HG03280 (cell line): Measurements from ENCODE around the gene DCAF6.
"Not testable (repeated sequence)": the region's sequence is repeated elsewhere in the genome, so short reads cannot be mapped to it uniquely, and the experiment has no call there.

Experiments used
- ATAC-seq: cut with Tn5 transposase; IDR thresholded peaks from one replicate; pipeline ENCODE4 v1.9.1; 2021; ENCODE audit warnings: mild to moderate bottlenecking, moderate library complexity; ENCODE audit not compliant: unreplicated experiment

DCAF6 gene, protein sequence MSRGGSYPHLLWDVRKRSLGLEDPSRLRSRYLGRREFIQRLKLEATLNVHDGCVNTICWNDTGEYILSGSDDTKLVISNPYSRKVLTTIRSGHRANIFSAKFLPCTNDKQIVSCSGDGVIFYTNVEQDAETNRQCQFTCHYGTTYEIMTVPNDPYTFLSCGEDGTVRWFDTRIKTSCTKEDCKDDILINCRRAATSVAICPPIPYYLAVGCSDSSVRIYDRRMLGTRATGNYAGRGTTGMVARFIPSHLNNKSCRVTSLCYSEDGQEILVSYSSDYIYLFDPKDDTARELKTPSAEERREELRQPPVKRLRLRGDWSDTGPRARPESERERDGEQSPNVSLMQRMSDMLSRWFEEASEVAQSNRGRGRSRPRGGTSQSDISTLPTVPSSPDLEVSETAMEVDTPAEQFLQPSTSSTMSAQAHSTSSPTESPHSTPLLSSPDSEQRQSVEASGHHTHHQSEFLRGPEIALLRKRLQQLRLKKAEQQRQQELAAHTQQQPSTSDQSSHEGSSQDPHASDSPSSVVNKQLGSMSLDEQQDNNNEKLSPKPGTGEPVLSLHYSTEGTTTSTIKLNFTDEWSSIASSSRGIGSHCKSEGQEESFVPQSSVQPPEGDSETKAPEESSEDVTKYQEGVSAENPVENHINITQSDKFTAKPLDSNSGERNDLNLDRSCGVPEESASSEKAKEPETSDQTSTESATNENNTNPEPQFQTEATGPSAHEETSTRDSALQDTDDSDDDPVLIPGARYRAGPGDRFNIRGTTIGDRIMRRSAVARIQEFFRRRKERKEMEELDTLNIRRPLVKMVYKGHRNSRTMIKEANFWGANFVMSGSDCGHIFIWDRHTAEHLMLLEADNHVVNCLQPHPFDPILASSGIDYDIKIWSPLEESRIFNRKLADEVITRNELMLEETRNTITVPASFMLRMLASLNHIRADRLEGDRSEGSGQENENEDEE

DNA sequence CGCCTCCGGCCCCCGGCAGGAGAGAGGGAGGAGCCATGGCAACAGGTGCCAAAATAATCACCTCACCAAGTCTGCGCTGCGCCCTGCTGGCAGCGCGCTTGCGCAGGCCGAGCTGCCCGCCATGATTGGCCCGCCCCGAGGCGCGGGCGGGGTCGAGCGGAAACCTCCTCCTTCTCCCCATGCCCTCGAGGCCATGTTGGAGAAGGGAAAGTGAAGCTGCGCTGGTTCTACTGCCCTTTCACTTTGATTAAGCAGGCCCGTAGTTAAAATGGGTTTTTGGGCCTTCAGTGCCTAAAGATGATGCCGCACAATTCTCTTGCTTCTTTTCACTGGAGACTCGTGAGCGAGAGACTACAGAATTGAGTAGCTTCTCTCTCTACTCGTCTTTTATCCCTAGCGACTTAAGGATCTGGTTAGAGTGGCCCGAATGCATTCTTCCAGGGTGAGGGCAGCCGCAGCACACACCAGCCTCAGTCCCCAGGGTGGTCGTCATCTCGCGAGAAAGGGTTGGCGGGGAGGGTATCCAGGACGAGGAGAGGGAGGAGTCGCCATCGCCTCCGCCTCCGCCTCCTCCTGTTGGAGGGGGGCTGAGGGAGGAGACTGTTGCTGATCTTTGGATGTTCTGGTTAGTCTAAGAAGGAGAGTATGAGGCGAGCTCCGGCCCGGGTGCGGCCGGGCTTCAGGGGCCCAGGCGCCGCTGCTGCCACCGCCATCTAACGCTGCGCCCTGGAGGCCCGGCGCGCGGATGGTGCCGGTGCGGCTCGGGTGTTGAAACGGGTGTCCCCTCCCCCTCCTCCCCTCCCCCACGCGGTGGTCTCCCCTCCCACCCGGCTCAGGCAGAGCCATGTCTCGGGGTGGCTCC lies at the start of gene DCAF6:
DCAF6 (plus strand) TSS at position 616 of the 862 bp plus-strand sequence; CDS start at position 845, 229 bp downstream.
- peak; percentile 78 for ATAC-seq

DNA sequence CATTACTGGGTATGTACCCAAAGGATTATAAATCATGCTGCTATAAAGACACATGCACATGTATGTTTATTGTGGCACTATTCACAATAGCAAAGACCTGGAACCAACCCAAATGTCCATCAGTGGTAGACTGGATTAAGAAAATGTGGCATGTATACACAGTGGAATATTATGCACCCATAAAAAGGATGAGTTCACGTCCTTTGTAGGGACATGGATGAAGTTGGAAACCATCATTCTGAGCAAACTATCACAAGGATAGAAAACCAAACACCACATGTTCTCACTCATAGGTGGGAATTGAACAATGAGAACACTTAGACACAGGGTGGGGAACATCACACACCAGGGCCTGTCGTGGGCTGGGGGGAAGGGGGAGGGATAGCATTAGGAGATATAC lies 49.3 kb upstream of the DCAF6 start:
- not testable (repeated sequence) for ATAC-seq

DNA sequence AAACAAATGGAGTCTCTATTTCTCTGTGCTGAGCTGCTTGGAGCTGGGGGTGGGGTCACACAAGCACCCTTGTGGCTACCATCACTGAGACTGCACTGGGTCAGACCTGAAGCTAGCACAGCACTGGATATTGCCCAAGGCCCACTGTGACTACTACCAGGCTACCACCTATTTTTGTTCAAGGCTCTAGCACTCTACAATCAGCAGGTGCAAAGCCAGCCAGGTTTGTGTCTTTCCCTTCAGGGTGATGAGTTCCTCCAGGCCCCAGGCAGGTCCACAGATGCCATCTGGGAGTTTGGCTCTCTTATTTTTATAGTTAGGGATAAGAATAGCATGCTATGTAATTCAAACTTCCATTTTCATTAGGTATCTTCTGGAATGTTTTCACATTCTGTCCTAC lies 46.1 kb upstream of the DCAF6 start:
- ATAC-seq, result no peak

DNA sequence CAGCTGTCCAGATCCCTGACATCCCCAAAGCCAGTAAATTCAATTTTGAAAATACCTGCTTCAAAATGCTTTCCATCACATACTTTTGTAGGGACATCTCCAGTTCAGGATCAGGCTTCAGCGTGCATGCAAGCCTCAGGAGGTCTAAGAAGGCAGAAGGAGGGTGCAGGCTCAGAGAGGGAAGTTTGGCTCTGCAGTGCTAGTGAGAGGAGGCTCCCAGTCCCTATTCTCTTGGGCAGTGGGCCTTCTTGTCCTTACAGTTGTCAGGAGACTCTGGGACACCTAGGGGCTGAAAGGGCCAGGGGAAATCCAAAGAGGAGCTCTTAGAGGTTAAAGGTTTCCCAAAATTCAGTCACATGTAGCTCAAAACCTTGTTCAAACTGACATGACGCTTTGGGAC lies 42.7 kb upstream of the DCAF6 start:
- no peak for ATAC-seq

DNA sequence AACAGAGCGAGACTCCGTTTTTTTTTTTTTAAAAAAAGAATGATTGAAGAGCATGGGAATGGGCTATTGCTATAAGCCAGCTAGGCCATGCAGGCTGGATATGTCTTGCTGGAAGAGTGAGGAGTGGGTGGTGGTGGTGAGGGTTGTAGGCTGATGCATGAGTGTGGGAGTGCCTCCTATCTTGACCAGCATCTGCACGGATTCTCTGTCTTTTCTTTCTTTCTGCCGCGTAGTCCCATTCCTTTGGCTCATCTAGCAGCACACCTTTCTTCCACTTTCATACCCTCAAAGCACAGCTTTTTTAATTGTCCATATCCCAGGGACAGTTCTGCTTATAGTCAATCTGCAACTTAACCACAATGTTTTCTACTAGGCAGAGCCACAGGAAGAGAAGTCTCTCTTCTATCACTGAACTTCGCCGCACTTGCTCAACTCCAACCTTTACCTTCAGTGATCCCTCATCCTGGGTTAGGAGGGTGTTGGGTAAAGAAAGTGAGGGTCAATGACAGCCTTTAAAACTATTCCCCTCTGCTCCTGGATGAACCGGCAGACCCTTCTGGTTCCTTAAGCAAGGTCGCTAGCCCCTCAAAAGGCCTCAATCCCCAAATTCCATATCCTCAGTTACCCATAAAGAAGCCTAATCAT lies 37.8 kb upstream of the DCAF6 start:
- no peak for ATAC-seq

DNA sequence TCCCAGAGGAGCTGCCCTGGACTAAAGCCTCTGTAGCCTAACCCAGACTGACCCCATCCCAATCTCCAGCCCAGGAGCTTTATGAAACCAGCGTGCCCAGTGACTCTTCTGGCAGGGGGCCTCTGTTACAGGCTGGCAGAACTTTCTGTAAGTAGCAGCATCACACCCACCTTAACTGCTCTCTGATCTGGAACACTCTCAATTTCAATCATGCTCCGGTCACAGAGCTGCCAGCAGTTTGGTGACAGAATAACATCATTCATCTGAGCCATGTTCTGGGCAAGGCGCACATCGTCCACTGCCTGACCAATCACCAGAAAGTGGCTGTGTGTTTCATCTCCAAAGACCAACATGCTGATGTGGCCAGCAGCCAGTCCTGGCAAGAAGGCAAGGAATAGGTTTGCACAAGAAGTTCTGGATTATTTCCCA lies 37.2 kb upstream of the DCAF6 start:
- no peak for ATAC-seq

DNA sequence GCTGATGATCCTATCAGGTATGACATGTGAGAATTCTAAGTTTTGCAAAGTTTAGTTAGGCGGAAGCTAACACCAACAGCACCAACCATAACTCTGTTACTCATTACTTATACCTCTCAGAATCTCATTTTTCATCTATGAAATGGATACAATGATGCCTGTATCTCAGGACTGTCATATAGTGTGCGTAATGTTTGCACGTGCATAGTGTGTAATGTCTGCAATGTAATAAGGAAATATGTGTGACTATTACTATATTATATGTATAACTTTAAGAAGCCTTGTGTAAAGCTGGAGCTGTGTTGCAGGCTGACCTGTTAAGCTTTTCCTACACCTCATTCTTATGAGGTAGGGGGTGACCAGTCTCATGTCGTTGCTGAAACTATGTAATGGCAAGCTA lies 35.6 kb upstream of the DCAF6 start:
- ATAC-seq, result no peak

DNA sequence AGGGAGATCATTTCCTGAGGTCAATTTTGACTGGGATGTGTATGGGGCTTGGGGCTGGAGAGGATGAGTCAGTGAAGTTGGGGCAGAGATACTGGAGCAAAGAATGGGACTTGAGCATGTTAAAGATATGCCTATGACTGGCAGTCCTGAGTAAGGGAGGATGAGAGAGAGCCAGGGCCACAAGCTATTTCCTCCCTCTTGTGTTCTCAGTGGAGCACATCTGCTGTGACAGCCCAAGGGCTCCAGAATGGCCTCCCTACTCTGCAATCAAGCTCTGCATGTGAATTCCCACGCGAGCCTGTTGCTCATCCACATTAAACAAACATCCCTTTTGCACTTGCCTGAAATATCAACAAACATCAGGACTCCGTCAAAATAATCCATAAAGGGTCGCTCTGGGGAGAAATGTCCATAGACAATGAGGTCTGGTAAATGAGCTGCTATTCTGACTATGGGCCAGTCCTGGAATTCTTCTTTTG lies 31.8 kb upstream of the DCAF6 start:
- no peak for ATAC-seq

DNA sequence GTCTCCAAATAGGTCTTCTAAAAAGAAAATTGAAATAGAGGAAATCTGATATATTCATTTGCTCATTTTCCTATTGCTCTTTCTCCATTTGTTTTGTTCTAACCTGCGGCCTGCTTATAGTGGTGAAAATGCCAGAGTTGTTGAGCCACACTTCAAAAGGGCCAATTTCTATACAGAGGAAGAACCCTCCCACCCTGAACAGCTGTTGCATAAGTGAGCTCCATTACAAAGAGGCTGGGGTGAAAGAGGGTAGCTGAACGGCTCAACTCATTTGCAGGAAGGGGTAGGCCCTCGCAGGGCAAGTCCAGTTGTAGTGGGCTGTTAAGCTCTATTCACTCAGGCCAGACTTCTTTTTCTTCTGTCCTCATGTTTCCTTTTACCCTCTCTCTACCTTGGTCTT lies 31.3 kb upstream of the DCAF6 start:
- ATAC-seq, result no peak

DNA sequence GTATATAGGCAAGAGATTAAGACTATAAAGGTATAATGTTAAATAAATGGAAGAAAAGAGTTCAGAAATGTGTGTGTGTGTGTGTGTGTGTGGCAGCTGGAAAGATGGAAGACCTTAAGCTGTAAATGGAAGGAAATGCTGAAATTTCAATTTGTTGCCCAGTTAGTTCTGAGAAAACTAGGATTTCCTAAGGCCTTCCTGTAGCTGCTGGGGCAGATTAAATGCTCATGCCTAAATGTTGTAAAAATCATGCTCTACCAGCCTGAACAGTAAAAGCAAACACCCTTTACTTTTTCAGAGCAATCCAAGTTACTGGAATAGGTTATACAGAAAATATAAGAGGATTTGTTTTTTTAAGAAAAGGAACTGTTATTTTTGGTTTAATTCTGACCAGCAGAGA lies 30.8 kb upstream of the DCAF6 start:
- ATAC-seq, result no peak

DNA sequence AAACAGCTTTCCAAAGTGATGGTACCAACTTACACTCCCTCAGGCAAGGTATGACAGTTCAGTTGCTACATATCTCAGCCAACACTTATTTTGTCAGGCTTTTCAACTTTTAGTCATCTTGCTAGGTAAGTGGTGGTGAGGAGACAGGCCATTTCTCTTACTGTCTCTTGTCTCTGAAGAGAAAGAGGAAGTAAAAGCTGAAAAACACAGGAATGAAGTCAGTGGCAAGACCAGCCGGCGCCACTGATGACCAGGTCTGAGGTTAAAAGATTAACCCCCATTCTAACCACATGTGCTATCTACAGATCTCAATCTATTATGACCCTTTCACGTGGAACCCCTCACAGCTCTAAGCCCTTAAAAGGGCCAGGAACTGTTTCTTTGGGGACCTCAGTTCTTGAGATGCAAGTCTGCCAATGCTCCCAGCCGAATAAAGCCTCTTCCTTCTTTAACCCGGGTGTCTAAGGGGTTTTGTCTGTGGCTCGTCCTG lies 26.7 kb upstream of the DCAF6 start:
- no peak for ATAC-seq

DNA sequence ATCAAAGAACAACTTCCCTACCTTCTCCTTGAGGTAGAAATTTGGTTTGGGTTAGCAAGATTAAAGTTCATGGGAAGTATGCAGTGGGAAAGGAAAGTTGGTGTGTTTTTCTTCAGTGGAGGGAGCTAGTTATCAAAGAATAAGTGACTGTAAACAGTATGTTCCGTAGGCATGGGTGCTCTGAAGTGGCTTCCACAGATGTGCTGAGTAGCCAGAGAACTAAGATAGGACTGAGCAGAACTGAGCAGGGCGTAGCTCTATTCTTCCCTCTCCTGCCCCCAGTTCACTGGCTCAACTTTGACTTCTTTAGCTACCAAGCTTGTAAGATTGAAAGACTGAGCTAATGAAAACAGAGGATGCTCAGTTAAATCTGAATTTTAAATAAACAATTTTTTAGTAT lies 26.0 kb upstream of the DCAF6 start:
- no peak for ATAC-seq

DNA sequence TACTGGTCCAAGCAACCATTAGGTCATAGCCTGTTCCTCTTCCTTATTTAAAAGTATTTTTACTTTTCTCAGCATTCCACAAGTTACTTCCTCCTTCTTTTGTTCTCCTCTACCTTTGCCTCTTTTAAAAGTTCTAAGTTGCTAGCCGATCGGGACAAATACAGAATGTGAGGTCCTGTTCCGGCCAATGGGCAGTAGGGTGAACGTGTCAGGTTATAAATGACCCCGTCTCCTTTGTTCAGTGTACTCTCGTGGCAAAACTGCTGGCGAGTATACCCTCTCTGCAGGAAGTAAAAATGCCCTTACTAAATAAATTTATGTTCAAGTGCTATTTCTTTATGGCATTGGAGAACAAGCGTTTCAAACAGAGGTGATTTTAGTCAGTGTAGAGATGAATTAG lies 25.1 kb upstream of the DCAF6 start:
- no peak for ATAC-seq

DNA sequence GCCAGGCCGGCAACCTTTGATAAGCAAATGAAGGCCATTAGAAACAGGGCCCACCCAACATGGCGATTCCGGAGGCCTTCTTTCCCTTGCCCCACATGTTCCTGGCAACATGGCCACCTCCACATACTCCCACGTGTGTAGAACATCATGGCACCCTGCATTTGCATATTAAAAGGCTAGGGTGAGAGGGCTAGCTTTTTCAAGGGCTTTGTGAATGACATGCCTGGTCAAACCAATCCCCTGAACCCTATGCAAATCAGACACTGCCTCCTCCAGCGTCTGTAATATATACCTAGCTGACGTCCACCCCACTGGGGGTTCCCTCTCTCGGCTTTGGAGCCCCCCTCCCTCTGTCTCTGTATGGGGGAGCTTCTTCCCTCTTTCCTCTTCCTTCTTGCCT lies 24.2 kb upstream of the DCAF6 start:
- no peak for ATAC-seq

DNA sequence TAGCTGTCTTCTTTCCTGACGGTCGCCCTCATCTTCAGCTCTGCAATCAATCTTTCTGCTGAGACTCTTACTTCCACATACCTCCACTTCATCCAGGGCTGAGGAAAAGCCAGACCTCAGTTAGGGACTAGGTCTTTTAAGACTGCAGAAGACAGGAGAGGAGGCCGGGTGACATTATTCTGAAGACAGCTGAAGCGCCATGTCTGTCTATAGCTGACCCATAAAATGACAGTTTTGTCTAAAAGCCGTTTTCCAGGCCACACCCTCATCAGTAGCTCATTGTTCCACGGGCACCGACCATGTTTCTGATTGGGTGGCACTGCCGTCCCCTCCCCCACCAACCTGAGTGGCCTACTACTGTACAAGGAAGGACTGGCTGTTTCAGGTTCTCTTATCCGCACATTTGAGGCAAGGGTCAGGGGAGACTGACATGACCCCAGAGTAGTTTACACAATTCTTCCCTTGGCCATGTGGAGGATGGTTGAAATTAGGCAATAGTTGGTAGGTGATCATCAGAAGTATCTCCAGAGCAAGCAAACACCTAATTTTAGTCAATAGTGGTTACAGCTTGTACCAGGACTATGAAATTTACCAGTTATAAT lies 22.5 kb upstream of the DCAF6 start, which contains the start of gene ADCY10:
ADCY10 (minus strand) TSS at position 240 of the 602 bp plus-strand sequence. CDS start 8,994 bp downstream, outside the sequence.
- no peak for ATAC-seq

DNA sequence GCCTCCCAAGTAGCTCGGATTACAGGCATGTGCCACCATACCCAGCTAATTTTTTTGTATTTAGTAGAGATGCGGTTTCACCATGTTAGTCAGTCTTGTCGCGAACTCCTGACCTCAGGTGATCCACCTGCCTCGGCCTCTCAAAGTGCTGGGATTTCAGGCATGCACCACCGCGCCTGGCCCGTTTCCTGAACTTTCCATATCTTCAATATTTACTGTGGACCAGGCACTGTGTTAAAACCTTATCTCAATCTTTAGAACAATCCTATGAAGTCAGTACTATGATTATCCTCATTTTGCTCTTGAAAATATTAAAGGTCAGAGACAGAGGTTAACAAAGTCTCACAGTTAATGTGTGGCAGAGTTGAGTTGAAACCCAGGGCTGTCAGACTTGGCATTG lies 20.9 kb upstream of the DCAF6 start:
- ATAC-seq, result no peak

DNA sequence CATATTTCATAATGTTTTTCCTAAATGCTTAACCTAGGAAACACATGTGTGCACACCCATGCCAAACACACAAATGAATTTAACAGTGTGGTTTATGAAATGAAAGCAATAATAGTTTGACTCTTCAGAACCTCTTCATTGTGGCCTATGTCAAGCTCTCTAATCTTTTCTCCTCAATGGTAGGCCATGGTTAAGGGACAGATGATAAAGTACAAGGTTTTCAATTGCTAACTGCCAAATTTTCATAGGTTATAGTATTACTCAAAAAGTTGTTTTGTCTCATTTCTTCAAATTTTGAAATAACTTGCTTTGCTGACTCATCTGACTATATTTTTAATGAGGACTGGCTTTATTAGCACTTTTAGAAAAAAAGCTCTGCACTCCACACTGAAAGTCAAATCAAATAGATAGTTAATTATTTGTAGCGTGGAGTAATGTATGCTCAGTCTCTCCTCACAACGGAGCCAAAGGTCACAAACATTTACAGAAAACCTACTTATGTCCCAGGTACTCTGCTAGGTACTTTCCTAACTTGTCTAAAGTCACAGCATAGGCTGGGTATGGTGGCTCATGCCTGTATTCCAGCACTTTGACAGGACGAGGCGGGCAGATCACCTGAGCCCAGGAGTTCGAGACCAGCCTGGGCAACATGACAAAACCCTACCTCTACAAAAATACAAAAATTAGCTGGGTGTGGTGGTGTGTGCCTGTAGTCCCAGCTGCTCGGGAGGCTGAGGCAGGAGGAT lies 19.5 kb upstream of the DCAF6 start:
- ATAC-seq, result no peak

DNA sequence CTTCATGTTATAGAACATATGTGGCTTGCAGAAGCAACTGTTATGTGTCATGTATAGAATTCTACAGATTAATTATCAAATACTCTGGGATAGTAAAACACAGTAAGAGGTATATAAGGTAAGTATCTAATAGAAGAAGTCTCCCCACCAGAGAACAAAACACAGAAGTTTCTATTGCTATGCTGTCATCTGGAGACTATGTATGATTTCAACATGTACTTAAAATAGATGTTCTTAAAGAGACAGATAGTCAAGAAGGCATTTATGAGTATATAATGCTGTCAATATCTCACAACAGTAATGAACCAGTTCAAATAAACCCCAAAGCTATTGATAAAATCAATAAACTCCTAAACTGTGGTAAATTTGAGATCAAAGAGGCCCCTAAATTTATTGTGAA lies 14.5 kb upstream of the DCAF6 start:
- ATAC-seq, result no peak

DNA sequence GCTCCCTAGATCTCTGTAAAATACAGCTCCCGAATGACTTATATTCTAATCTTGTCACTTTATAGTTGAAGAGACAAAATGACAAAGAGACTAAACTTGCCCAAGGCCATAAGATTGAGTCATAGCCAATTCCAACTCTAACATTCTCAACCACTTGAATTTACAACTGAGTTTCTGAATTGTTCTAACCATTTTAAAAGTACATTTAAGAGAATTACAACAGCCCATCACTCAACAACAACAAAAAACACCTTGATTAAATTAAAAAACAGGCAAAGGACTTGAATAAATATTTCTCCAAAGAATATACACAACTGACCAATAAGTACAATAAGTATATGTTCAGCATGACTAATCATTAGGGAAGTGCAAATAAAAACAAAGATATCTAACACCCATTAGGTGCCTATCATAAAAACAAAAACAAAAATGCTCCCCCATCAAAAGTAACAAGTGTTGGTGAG lies 13.8 kb upstream of the DCAF6 start:
- no peak for ATAC-seq
